Left ventricle myocardium inferior (tissue), 1 donor: ENCODE measurements around the gene RNF32. TPM values are rescaled to one million over a fixed set of nuclear protein-coding genes. Genes with fewer than 3 reads are reported as not detected.

Source experiments
- DNase-seq: peaks from one replicate; pipeline ENCODE4 v3.0.0-alpha.2; 2020
- H3K27ac ChIP-seq: fragments of 200-600 bp; replicated peaks from 2 replicates; pipeline ENCODE4 v1.8.0; 2021
- H3K27me3 ChIP-seq: fragments of 200-600 bp; 2 replicates; pipeline ENCODE4 v1.8.0; 2021; ENCODE audit warnings: low read depth
- H3K36me3 ChIP-seq: fragments of 200-600 bp; 2 replicates; pipeline ENCODE4 v1.8.0; 2021
- H3K4me1 ChIP-seq: fragments of 200-600 bp; 2 replicates; pipeline ENCODE4 v1.8.0; 2021
- H3K4me3 ChIP-seq: fragments of 200-600 bp; 2 replicates; pipeline ENCODE4 v1.8.0; 2021; ENCODE audit warnings: mild to moderate bottlenecking, moderate library complexity
- H3K9me3 ChIP-seq: fragments of 200-600 bp; replicated peaks from 2 replicates; pipeline ENCODE4 v1.8.0; 2021
- CTCF ChIP-seq: fragments of 200-600 bp; IDR thresholded peaks from 2 replicates; pipeline ENCODE4 v1.8.0; 2021; ENCODE audit warnings: antibody characterized with exemption, mild to moderate bottlenecking, borderline replicate concordance
- intact Hi-C: fragments of 100-400 bp; cut with micrococcal nuclease; formaldehyde crosslinking; loops from one replicate; pipeline ENCODE4 v1.11.0; 2022
- total RNA-seq: library from RNA; stranded (reverse); fragmentation: NEBNext Ultra II Directional; extraction: Animal tissue kit (Norgen Biotek cat#: 25700); gene quantifications from one replicate; pipeline ENCODE4 v1.2.1, GENCODE V29; 2021
- donor health status: DM: no; HTN: yes; CAD: no; lungs with severe emphysema.

RNF32 gene
- total RNA-seq, 1 donor from 2014 or later = not detected

GRCh38 chr7:156657681-156658080 lies 17.1 kb downstream of the RNF32 start:
- Histone ChIP-seq H3K4me1 (no peaks in the 10 kb centered on the region), H3K4me3 (no peak overlapping the region), H3K36me3 (no peaks in the 10 kb centered on the region), H3K9me3 (no peaks in the 10 kb centered on the region), H3K27me3 (peaks cover 36% of the 10 kb centered on the region), H3K27ac (no peak overlapping the region)
- no peak for DNase-seq
- intact Hi-C loops = no loop called here
- no peak for TF ChIP-seq CTCF

- H3K4me1 ChIP-seq = no peaks in the 10 kb centered on the region
- no peak overlapping the region for H3K4me3 ChIP-seq
- peaks cover 21% of the 10 kb centered on the region for H3K27me3 ChIP-seq
- intact Hi-C loops = no loop called here
- TF ChIP-seq CTCF = no peak
- DNase-seq = no peak
- H3K36me3 ChIP-seq = no peaks in the 10 kb centered on the region
- no peaks in the 10 kb centered on the region for H3K9me3 ChIP-seq
- no peak overlapping the region for H3K27ac ChIP-seq
Measured at GRCh38 chr7:156659203-156659602, 18.6 kb downstream of the RNF32 start.

- no peaks in the 10 kb centered on the region for H3K36me3 ChIP-seq
Measured at GRCh38 chr7:156659961-156660360, 19.4 kb downstream of the RNF32 start.

GRCh38 chr7:156661637-156662036 lies 21.1 kb downstream of the RNF32 start:
- intact Hi-C loops = no loop called here
- DNase-seq = no peak
- H3K4me3 ChIP-seq = no peak overlapping the region
- H3K36me3 ChIP-seq = no peaks in the 10 kb centered on the region
- H3K9me3 ChIP-seq = no peaks in the 10 kb centered on the region
- H3K27me3 ChIP-seq = peaks cover 2% of the 10 kb centered on the region
- no peak overlapping the region for H3K27ac ChIP-seq
- no peak for TF ChIP-seq CTCF
- no peaks in the 10 kb centered on the region for H3K4me1 ChIP-seq

More at GRCh38 chr7:156659961-156660360, 19.4 kb downstream of the RNF32 start:
- DNase-seq = no peak
- H3K27ac ChIP-seq = no peak overlapping the region
- intact Hi-C loops = no loop called here
- TF ChIP-seq CTCF = no peak
- H3K27me3 ChIP-seq = peaks cover 13% of the 10 kb centered on the region
- no peaks in the 10 kb centered on the region for H3K4me1 ChIP-seq
- no peak overlapping the region for H3K4me3 ChIP-seq
- H3K9me3 ChIP-seq = no peaks in the 10 kb centered on the region

GRCh38 chr7:156662277-156662676 lies 21.7 kb downstream of the RNF32 start:
- Histone ChIP-seq H3K4me1 (no peaks in the 10 kb centered on the region), H3K36me3 (no peaks in the 10 kb centered on the region), H3K27ac (no peak overlapping the region), H3K9me3 (no peaks in the 10 kb centered on the region), H3K4me3 (no peak overlapping the region), H3K27me3 (no peaks in the 10 kb centered on the region)
- intact Hi-C loops = no loop called here
- TF ChIP-seq CTCF = no peak
- no peak for DNase-seq

GRCh38 chr7:156665101-156665500 lies 24.5 kb downstream of the RNF32 start:
- no peak for DNase-seq
- no peaks in the 10 kb centered on the region for H3K27me3 ChIP-seq
- intact Hi-C loops = no loop called here
- H3K27ac ChIP-seq = no peak overlapping the region
- peaks cover 16% of the 10 kb centered on the region for H3K36me3 ChIP-seq
- H3K4me1 ChIP-seq = no peaks in the 10 kb centered on the region
- H3K9me3 ChIP-seq = no peaks in the 10 kb centered on the region
- H3K4me3 ChIP-seq = no peak overlapping the region
- no peak for TF ChIP-seq CTCF
